Stimulated activated naive CD8-positive, alpha-beta T cell treated with anti-CD3 and anti-CD28 coated beads, Interleukin-15, amount 100 ng/mL, for 72 hours (primary cell): Measurements from ENCODE around the gene ZNF597.

Experiments used
- ATAC-seq: fragments of 150-1000 bp; cut with Tn5 transposase; 2 replicates; pipeline ENCODE4 v1.10.0; 2021; ENCODE audit warnings: mild to moderate bottlenecking, moderate library complexity
- DNase-seq, 2 donors: peaks; one replicate each; pipeline ENCODE4 v3.0.0; 2021 to 2022
- H3K27ac Mint-ChIP-seq, 2 donors: one replicate each; pipeline ENCODE4 v1.8.0; 2022; ENCODE audit warnings: mild to moderate bottlenecking in 2 of 2, mixed read lengths in 2 of 2, moderate library complexity in 2 of 2
- H3K27me3 Mint-ChIP-seq: one replicate; pipeline ENCODE4 v1.8.0; 2022; ENCODE audit warnings: mixed read lengths
- H3K4me1 Mint-ChIP-seq: one replicate; pipeline ENCODE4 v1.8.0; 2022; ENCODE audit warnings: mild to moderate bottlenecking, mixed read lengths
- H3K4me3 Mint-ChIP-seq, 2 donors: one replicate each; pipeline ENCODE4 v1.8.0; 2022; ENCODE audit warnings: mild to moderate bottlenecking in 2 of 2, mixed read lengths in 2 of 2, moderate library complexity in 1 of 2
- H3K9me3 Mint-ChIP-seq, 2 donors: one replicate each; pipeline ENCODE4 v1.8.0; 2022; ENCODE audit warnings: mixed read lengths in 2 of 2

Gene ZNF597

GRCh38 chr16:3443108-3444031, at the start of gene ZNF597, which contains the start of gene NAA60:
ZNF597 (minus strand) TSS chr16:3443504; CDS start chr16:3443153, 351 bp downstream.
NAA60 (plus strand) TSS chr16:3443680; CDS start chr16:3476228, 32,548 bp downstream.
- Mint-ChIP-seq H3K9me3 (peaks cover 9 to 12% of the 10 kb centered on the region in 2 donors), H3K27ac (peak within 1 kb of the TSS; percentile 95 to 99), H3K27me3 (no peaks in the 10 kb centered on the region), H3K4me1 (peaks cover 22% of the 10 kb centered on the region), H3K4me3 (peak within 1 kb of the TSS; percentile 87 to 95)
- ATAC-seq (peak; percentile 94), DNase-seq (peak; percentile 76 to 85)

- H3K4me3 Mint-ChIP-seq: no peak overlapping the region
- H3K27me3 Mint-ChIP-seq: no peaks in the 10 kb centered on the region
- H3K9me3 Mint-ChIP-seq: no peaks in the 10 kb centered on the region
- peaks cover 7% of the 10 kb centered on the region for H3K4me1 Mint-ChIP-seq
- no peak overlapping the region for H3K27ac Mint-ChIP-seq
- ATAC-seq (no peak), DNase-seq (no peak)
Measured at GRCh38 chr16:3492356-3492755, 49.1 kb upstream of the ZNF597 start.

GRCh38 chr16:3490911-3491629, 47.8 kb upstream of the ZNF597 start:
- Mint-ChIP-seq H3K9me3 (no peaks in the 10 kb centered on the region), H3K4me3 (no peak overlapping the region), H3K27ac (peak overlapping the region in 1 of 2 donors; percentile 45), H3K27me3 (no peaks in the 10 kb centered on the region), H3K4me1 (peaks cover 7% of the 10 kb centered on the region)
- peak; percentile 32 for ATAC-seq
- DNase-seq: no peak

GRCh38 chr16:3488801-3489200, 45.5 kb upstream of the ZNF597 start:
- ATAC-seq (no peak), DNase-seq (no peak)
- H3K27ac Mint-ChIP-seq: no peak overlapping the region
- no peaks in the 10 kb centered on the region for H3K27me3 Mint-ChIP-seq
- H3K4me1 Mint-ChIP-seq: peaks cover 7% of the 10 kb centered on the region
- H3K9me3 Mint-ChIP-seq: no peaks in the 10 kb centered on the region
- no peak overlapping the region for H3K4me3 Mint-ChIP-seq

- no peak for DNase-seq
- ATAC-seq: peak; percentile 48
- Mint-ChIP-seq H3K9me3 (no peaks in the 10 kb centered on the region), H3K27ac (peak overlapping the region in 1 of 2 donors; percentile 63), H3K27me3 (no peaks in the 10 kb centered on the region), H3K4me1 (peaks cover 7% of the 10 kb centered on the region), H3K4me3 (no peak overlapping the region)
Measured at GRCh38 chr16:3487521-3488410, 44.5 kb upstream of the ZNF597 start.

- Mint-ChIP-seq H3K27me3 (no peaks in the 10 kb centered on the region), H3K27ac (no peak overlapping the region), H3K4me1 (peaks cover 7% of the 10 kb centered on the region), H3K4me3 (no peak overlapping the region), H3K9me3 (no peaks in the 10 kb centered on the region)
- no peak for DNase-seq
- ATAC-seq: no peak
Measured at GRCh38 chr16:3486506-3487215, 43.4 kb upstream of the ZNF597 start.

GRCh38 chr16:3485821-3486505, 42.7 kb upstream of the ZNF597 start:
- no peak for ATAC-seq

GRCh38 chr16:3485097-3485745, 41.9 kb upstream of the ZNF597 start:
- peak overlapping the region in 1 of 2 donors; percentile 13 for H3K27ac Mint-ChIP-seq
- no peak for ATAC-seq
- H3K4me1 Mint-ChIP-seq: peaks cover 11% of the 10 kb centered on the region

More at GRCh38 chr16:3485821-3486505, 42.7 kb upstream of the ZNF597 start:
- no peaks in the 10 kb centered on the region for H3K27me3 Mint-ChIP-seq
- no peak overlapping the region for H3K4me3 Mint-ChIP-seq
- H3K27ac Mint-ChIP-seq: peak overlapping the region in 1 of 2 donors; percentile 48
- peaks cover 9% of the 10 kb centered on the region for H3K4me1 Mint-ChIP-seq
- no peaks in the 10 kb centered on the region for H3K9me3 Mint-ChIP-seq
- no peak for DNase-seq

GRCh38 chr16:3484318-3485096, 41.2 kb upstream of the ZNF597 start:
- no peak for ATAC-seq
- peaks cover 15% of the 10 kb centered on the region for H3K4me1 Mint-ChIP-seq
- H3K27ac Mint-ChIP-seq: no peak overlapping the region
- no peaks in the 10 kb centered on the region for H3K9me3 Mint-ChIP-seq
- H3K4me3 Mint-ChIP-seq: no peak overlapping the region
- DNase-seq: no peak
- no peaks in the 10 kb centered on the region for H3K27me3 Mint-ChIP-seq

More at GRCh38 chr16:3485097-3485745, 41.9 kb upstream of the ZNF597 start:
- H3K4me3 Mint-ChIP-seq: no peak overlapping the region
- H3K27me3 Mint-ChIP-seq: no peaks in the 10 kb centered on the region
- DNase-seq: no peak
- H3K9me3 Mint-ChIP-seq: no peaks in the 10 kb centered on the region

GRCh38 chr16:3482659-3483241, 39.4 kb upstream of the ZNF597 start:
- H3K9me3 Mint-ChIP-seq: no peaks in the 10 kb centered on the region
- H3K27me3 Mint-ChIP-seq: no peaks in the 10 kb centered on the region
- ATAC-seq (no peak), DNase-seq (no peak)
- no peak overlapping the region for H3K27ac Mint-ChIP-seq
- H3K4me1 Mint-ChIP-seq: peaks cover 28% of the 10 kb centered on the region
- no peak overlapping the region for H3K4me3 Mint-ChIP-seq

- DNase-seq (no peak), ATAC-seq (no peak)
- Mint-ChIP-seq H3K4me1 (peaks cover 28% of the 10 kb centered on the region), H3K27ac (peak overlapping the region in 1 of 2 donors; percentile 93), H3K9me3 (no peaks in the 10 kb centered on the region), H3K27me3 (no peaks in the 10 kb centered on the region), H3K4me3 (no peak overlapping the region)
Measured at GRCh38 chr16:3481696-3482658, 38.7 kb upstream of the ZNF597 start.
